NB4 (cell line): ENCODE data around the gene PPFIA1.

Source experiments
- DNase-seq: peaks from one replicate; pipeline ENCODE4 v3.0.0; 2010; ENCODE audit warnings: low read depth
- H3K4me3 ChIP-seq: one replicate; pipeline ENCODE4 v1.5.1; 2011; ENCODE audit warnings: mild to moderate bottlenecking, low read depth, low read length, moderate library complexity
- MYC ChIP-seq: IDR thresholded peaks from 2 replicates; pipeline ENCODE4 v1.6.1; 2011; ENCODE audit warnings: low read depth, low read length
- POLR2A ChIP-seq: IDR thresholded peaks from 2 replicates; pipeline ENCODE4 v1.6.1; 2011; ENCODE audit warnings: mild to moderate bottlenecking; ENCODE audit not compliant: insufficient read length; ENCODE audit errors: extremely low read depth
- TF ChIP-seq, protein P1 (sequence below): IDR thresholded peaks from 2 replicates; pipeline ENCODE4 v1.6.1; 2011; ENCODE audit warnings: low read depth, low read length
- TF ChIP-seq, protein P2 (sequence below): IDR thresholded peaks from one replicate; pipeline ENCODE4 v1.5.1; 2012; ENCODE audit warnings: low read depth, low read length

The PPFIA1 gene

GRCh38 chr11:70368961-70369360 is 98.5 kb downstream of the PPFIA1 start:
- DNase-seq: no peak
- no peak overlapping the region for H3K4me3 ChIP-seq
- no peak for TF ChIP-seq POLR2A
- TF ChIP-seq, protein P1, sequence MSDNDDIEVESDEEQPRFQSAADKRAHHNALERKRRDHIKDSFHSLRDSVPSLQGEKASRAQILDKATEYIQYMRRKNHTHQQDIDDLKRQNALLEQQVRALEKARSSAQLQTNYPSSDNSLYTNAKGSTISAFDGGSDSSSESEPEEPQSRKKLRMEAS: no peak
- TF ChIP-seq MYC: no peak
- TF ChIP-seq, protein P2, sequence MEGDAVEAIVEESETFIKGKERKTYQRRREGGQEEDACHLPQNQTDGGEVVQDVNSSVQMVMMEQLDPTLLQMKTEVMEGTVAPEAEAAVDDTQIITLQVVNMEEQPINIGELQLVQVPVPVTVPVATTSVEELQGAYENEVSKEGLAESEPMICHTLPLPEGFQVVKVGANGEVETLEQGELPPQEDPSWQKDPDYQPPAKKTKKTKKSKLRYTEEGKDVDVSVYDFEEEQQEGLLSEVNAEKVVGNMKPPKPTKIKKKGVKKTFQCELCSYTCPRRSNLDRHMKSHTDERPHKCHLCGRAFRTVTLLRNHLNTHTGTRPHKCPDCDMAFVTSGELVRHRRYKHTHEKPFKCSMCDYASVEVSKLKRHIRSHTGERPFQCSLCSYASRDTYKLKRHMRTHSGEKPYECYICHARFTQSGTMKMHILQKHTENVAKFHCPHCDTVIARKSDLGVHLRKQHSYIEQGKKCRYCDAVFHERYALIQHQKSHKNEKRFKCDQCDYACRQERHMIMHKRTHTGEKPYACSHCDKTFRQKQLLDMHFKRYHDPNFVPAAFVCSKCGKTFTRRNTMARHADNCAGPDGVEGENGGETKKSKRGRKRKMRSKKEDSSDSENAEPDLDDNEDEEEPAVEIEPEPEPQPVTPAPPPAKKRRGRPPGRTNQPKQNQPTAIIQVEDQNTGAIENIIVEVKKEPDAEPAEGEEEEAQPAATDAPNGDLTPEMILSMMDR: no peak

- TF ChIP-seq, protein P1: no peak
- TF ChIP-seq POLR2A: no peak
- TF ChIP-seq MYC: no peak
- TF ChIP-seq, protein P2: no peak
- H3K4me3 ChIP-seq: no peak overlapping the region
- no peak for DNase-seq
These were observed 100.8 kb downstream of the PPFIA1 start for GRCh38 chr11:70371241-70371640.

- no peak for TF ChIP-seq MYC
- TF ChIP-seq, protein P1: no peak
- TF ChIP-seq, protein P2: no peak
- no peak for TF ChIP-seq POLR2A
- DNase-seq: no peak
- no peak overlapping the region for H3K4me3 ChIP-seq
These were observed 101.6 kb downstream of the PPFIA1 start for GRCh38 chr11:70372076-70372475.

- TF ChIP-seq, protein P1: no peak
- TF ChIP-seq MYC: no peak
- TF ChIP-seq, protein P2: no peak
- no peak for TF ChIP-seq POLR2A
- no peak for DNase-seq
- no peak overlapping the region for H3K4me3 ChIP-seq
These were observed 106.1 kb downstream of the PPFIA1 start for GRCh38 chr11:70376621-70377020.

DNA sequence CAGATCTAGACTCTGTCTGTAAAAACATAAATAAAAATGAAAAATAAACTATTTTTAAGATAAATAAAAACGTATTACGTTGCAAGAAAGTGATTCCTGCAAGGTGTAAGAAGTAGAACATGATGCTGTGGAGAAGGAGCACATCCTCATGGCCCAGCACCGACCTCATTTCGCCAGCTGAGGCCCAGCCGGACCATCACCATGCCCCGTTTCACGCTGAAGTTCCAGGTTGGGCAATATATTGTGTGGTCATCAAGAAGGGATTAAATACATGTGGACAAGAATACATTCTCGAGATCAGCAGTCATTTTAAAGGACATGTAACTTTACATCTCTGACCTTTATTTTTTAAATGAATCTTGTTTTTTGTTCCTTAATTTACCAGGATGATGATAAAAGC is 107.2 kb downstream of the PPFIA1 start:
- no peak overlapping the region for H3K4me3 ChIP-seq
- no peak for DNase-seq
- TF ChIP-seq POLR2A (no peak), MYC (no peak)
- TF ChIP-seq, protein P2: no peak
- TF ChIP-seq, protein P1: no peak
